Cerebellar cortex (tissue), 1 donor: ENCODE data around the gene FADS1.

Experiments
- DNase-seq: peaks from one replicate; pipeline ENCODE4 v3.0.0-alpha.2; 2015; ENCODE audit warnings: low spot score

FADS1 gene

GRCh38 chr11:61826930-61827570 is 10.2 kb upstream of the FADS1 start:
- no peak for DNase-seq

- no peak for DNase-seq
Observed at GRCh38 chr11:61820174-61820573, 3.4 kb upstream of the FADS1 start.

- no peak for DNase-seq
Observed at GRCh38 chr11:61817471-61818202, 834 bp upstream of the FADS1 start.

- DNase-seq, result peak; percentile 80
Observed at GRCh38 chr11:61815790-61816735, 740 bp downstream of the FADS1 start.

- peak; percentile 98 for DNase-seq
Observed at GRCh38 chr11:61814958-61815789, 1.6 kb downstream of the FADS1 start.

GRCh38 chr11:61814247-61814957 is 2.4 kb downstream of the FADS1 start:
- peak; percentile 60 for DNase-seq

- DNase-seq, result no peak
Observed at GRCh38 chr11:61812736-61813411, 3.9 kb downstream of the FADS1 start.

GRCh38 chr11:61811831-61812230 is 5.0 kb downstream of the FADS1 start:
- DNase-seq, result no peak

- DNase-seq, result peak; percentile 46
Observed at GRCh38 chr11:61810671-61811175, 6.1 kb downstream of the FADS1 start.

- DNase-seq, result no peak
Observed at GRCh38 chr11:61806785-61807184, 10.0 kb downstream of the FADS1 start.

GRCh38 chr11:61805146-61805545 is 11.7 kb downstream of the FADS1 start:
- DNase-seq, result no peak

GRCh38 chr11:61803889-61804647 is 12.7 kb downstream of the FADS1 start:
- DNase-seq, result no peak

GRCh38 chr11:61802605-61803004 is 14.2 kb downstream of the FADS1 start:
- no peak for DNase-seq

GRCh38 chr11:61800331-61801281 is 16.2 kb downstream of the FADS1 start:
- DNase-seq, result no peak

- DNase-seq, result no peak
Observed at GRCh38 chr11:61799665-61800284, 17.0 kb downstream of the FADS1 start.

GRCh38 chr11:61797263-61797944 is 19.4 kb downstream of the FADS1 start:
- DNase-seq, result peak; percentile 93

- no peak for DNase-seq
Observed at GRCh38 chr11:61795876-61796526, 20.8 kb downstream of the FADS1 start.
